Measurements from ENCODE around the gene DPYD. TPM values are rescaled to one million over a fixed set of nuclear protein-coding genes. Genes with fewer than 3 reads are reported as not detected.

DPYD gene
- total RNA-seq, 1 donor from 2014 or later = 12.6 TPM

DNA sequence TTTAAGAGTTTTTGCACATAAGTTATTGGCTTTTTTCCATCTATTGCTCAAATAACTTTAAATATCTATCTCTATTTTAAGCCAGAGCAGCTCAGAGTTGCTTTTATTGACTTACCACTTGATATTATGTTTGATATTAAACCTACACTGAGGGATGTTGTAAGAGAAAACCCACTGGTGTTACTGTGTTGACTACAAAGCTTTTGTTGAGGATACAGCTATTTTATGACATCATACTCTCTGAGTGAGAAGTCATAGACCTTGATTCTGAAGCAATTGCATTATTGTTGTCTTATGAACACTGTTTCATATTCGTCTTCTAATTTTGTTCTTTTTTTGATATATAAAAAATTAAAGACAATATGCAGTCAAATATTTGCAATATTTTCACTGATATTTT lies 638.9 kb downstream of the DPYD start:
- ATAC-seq (ENCODE audit: low read depth) (no peak), DNase-seq (no peak)
- no peaks in the 10 kb centered on the region for H3K27me3 Mint-ChIP-seq
- no peaks in the 10 kb centered on the region for H3K36me3 Mint-ChIP-seq (ENCODE audit: low read depth)
- no peaks in the 10 kb centered on the region for H3K4me1 Mint-ChIP-seq
- peaks cover 9% of the 10 kb centered on the region for H3K9me3 Mint-ChIP-seq
- ChIA-PET CTCF (no interaction called here), POLR2A (no interaction called here)
- H3K4me3 Mint-ChIP-seq = no peak overlapping the region
- no peak overlapping the region for H3K27ac Mint-ChIP-seq
- intact Hi-C loops (cut with micrococcal nuclease) = no loop called here
- TF ChIP-seq, protein P1, sequence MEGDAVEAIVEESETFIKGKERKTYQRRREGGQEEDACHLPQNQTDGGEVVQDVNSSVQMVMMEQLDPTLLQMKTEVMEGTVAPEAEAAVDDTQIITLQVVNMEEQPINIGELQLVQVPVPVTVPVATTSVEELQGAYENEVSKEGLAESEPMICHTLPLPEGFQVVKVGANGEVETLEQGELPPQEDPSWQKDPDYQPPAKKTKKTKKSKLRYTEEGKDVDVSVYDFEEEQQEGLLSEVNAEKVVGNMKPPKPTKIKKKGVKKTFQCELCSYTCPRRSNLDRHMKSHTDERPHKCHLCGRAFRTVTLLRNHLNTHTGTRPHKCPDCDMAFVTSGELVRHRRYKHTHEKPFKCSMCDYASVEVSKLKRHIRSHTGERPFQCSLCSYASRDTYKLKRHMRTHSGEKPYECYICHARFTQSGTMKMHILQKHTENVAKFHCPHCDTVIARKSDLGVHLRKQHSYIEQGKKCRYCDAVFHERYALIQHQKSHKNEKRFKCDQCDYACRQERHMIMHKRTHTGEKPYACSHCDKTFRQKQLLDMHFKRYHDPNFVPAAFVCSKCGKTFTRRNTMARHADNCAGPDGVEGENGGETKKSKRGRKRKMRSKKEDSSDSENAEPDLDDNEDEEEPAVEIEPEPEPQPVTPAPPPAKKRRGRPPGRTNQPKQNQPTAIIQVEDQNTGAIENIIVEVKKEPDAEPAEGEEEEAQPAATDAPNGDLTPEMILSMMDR (IDR thresholded peaks at IDR 0.05) = no peak

DNA sequence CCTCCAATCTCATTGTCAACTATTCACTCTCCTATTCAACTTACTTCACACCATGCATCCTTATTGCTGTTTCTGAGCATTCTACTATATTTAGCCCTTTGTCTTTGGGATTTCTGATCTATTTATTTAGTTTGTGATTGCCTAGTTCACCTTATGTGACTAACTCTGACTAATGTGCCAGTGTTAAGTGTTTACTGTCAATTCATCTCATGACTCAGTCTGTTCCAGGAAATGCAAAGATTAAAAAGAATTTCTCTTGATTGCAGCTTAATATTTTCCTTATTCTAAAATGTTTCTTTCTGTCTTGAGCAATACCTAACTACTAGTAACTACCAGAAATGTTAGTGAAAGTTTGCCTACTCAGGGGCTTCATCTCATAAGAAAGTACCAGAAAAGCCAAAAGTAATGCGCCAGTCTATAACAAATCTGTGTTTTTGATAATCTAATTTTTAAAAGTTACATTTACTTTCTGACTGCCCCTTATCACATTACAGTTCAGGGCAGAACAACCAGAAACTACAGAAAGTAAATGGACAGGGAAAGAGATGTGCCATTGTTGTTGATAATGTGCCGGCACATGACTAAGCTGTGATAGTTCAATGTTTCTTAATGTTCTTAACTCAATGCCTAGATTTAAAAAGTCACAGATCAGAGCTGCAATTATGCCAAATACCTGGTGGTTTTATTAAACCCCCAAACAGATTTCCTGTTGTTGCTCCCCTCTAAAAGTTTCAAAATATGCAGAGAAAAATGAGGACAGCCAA lies 642.8 kb downstream of the DPYD start:
- ChIA-PET CTCF (no interaction called here), POLR2A (no interaction called here)
- ATAC-seq (ENCODE audit: low read depth) (no peak), DNase-seq (no peak)
- Mint-ChIP-seq H3K27me3 (no peaks in the 10 kb centered on the region), H3K4me1 (no peaks in the 10 kb centered on the region), H3K4me3 (no peak overlapping the region), H3K36me3 (ENCODE audit: low read depth) (no peaks in the 10 kb centered on the region), H3K27ac (no peak overlapping the region), H3K9me3 (peaks cover 8% of the 10 kb centered on the region)
- intact Hi-C loops (cut with micrococcal nuclease) = no loop called here
- TF ChIP-seq, protein P1 (IDR thresholded peaks at IDR 0.05) = no peak

DNA sequence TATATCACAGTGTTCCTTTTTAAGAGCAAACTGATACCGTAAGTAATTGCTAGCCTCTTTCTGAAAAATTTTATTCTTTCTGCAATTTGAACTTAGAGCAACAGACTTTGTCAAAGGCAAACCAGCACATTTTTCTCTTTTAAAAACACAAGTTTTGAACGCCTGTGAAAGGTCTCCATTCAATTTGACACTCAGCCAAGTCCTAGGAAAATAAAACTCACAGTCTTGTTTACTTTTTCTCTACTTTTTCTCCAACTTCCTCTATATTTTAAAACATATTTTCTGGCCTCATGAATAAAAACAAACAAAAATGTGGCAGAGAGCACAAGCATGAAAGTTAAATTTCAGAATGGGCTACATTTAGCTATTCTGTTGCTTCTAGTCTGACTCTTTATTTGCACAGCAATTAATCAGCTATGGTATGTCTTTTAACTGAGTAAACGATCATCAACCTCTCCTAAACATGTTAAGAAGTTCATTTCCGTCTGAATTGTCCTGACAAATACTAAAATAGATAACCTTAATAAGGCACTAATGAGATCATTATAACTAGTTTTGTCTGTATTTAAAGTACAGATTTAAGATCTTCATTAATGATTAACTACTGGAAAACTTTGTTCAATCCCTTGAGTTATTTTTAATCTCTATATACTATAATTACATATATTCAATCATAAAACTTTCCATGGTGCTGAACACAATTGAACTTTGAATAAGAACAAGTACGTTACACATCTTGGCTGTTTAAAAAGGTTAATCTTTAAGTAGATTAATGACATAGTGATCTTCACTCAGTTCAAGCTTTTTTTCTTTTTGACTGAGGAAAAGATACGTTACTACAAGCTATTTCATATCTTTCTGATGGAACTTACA lies 648.7 kb downstream of the DPYD start:
- Mint-ChIP-seq H3K4me1 (no peaks in the 10 kb centered on the region), H3K27me3 (no peaks in the 10 kb centered on the region), H3K36me3 (ENCODE audit: low read depth) (peaks cover under 1% of the 10 kb centered on the region), H3K9me3 (peaks cover 5% of the 10 kb centered on the region), H3K27ac (no peak overlapping the region), H3K4me3 (no peak overlapping the region)
- intact Hi-C loops (cut with micrococcal nuclease) = no loop called here
- TF ChIP-seq, protein P1 (IDR thresholded peaks at IDR 0.05) = no peak
- POLR2A ChIA-PET = no interaction called here
- no peak for ATAC-seq (ENCODE audit: low read depth)
- no peak for DNase-seq
- CTCF ChIA-PET = no interaction called here

DNA sequence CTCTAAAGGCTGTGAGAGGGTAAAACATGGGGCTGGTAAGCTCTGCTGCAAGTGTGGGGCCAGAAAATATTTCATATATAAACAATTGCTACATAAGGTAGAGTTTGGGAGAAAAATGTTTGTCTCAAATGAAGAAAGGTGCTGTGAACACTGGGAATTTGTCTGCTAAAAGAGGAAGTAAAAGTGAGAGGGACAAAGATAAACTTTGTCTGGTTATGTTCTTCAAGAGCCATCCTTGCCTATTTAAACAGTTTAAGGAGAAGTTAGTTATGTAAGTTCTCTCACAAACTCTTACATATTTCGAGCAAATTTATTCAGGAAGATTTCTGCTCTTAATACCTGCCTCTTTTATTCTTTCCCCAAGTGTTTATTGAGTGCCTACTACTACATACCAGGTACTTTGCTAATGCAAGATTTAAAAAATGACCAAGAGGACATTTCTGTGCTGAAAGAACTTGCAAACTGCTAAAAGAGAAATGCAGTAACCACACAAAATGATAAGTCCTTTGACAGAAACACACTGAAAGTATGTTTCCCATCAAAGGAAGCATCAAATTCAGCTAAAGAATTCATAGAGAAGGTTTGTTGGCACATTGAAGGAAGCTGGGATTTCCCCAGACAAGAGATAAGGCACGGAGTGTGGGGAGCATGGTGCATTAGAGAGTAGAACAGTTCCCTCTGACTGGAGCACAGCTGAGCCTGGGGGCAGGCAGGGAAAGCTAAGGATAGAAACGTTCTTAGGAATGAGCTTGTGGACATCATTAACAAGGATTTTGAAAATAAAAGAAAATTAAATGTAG lies 650.1 kb downstream of the DPYD start:
- Mint-ChIP-seq H3K4me3 (no peak overlapping the region), H3K9me3 (peaks cover 2% of the 10 kb centered on the region), H3K4me1 (no peaks in the 10 kb centered on the region), H3K27ac (no peak overlapping the region), H3K36me3 (ENCODE audit: low read depth) (peaks cover 2% of the 10 kb centered on the region), H3K27me3 (no peaks in the 10 kb centered on the region)
- ATAC-seq (ENCODE audit: low read depth) (no peak), DNase-seq (no peak)
- TF ChIP-seq, protein P1 (IDR thresholded peaks at IDR 0.05) = no peak
- intact Hi-C loops (cut with micrococcal nuclease) = no loop called here
- ChIA-PET POLR2A (no interaction called here), CTCF (no interaction called here)

DNA sequence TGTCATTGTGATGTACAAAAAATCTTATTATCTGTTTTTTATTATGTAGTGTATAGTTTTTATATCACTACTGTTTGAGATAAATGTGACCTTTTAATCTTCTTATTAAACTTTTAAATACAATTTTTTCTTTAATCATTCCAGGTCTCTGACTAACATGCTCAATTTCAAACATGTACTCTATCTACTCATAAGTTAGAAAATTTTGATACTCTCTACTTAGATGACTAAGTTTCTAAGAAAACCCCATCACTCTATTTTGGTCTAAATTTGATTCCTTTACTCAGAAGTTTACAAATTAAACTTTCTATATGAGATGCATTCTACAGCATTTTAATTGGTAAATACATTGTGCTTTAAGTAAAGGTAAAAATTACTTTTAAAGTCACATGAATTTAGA lies 655.2 kb downstream of the DPYD start:
- POLR2A ChIA-PET = no interaction called here
- Mint-ChIP-seq H3K36me3 (ENCODE audit: low read depth) (peaks cover 2% of the 10 kb centered on the region), H3K4me1 (no peaks in the 10 kb centered on the region), H3K27me3 (no peaks in the 10 kb centered on the region), H3K9me3 (peaks cover 2% of the 10 kb centered on the region), H3K4me3 (no peak overlapping the region), H3K27ac (no peak overlapping the region)
- CTCF ChIA-PET = no interaction called here
- no peak for ATAC-seq (ENCODE audit: low read depth)
- no peak for DNase-seq
- TF ChIP-seq, protein P1 (IDR thresholded peaks at IDR 0.05) = no peak
- intact Hi-C loops (cut with micrococcal nuclease) = no loop called here

Data from activated B cell treated with CpG ODN at 0.5 μM for 24 hours (primary cell).